BJ (cell line): Measurements from ENCODE around the gene ACADSB. TPM values are rescaled to one million over a fixed set of nuclear protein-coding genes. Genes with fewer than 3 reads are reported as not detected.

Experiments
- CTCF ChIA-PET: fragments of 350-600 bp; formaldehyde crosslinking; extraction: SDS; loops from one replicate; lab custom pipeline; 2021; ENCODE audit warnings: antibody characterized with exemption, inconsistent platforms; lab: Yijun Ruan, JAX
- POLR2A ChIA-PET: fragments of 300-600 bp; sonication (Branson Sonifier 250); formaldehyde crosslinking; extraction: SDS; loops from one replicate; lab custom pipeline; 2021; ENCODE audit warnings: antibody characterized with exemption; lab: Charles Lee
- DNase-seq: peaks from one replicate; pipeline ENCODE4 v3.0.0-alpha.2; 2011; ENCODE audit warnings: low read depth
- H3K27me3 ChIP-seq: 2 replicates; pipeline ENCODE4 v1.6.0; 2011; ENCODE audit warnings: low read length; ENCODE audit not compliant: control insufficient read depth, insufficient read depth
- H3K36me3 ChIP-seq: 2 replicates; pipeline ENCODE4 v1.5.1; 2011; ENCODE audit warnings: low read length; ENCODE audit not compliant: control insufficient read depth, insufficient read depth
- H3K4me3 ChIP-seq: 2 replicates; pipeline ENCODE4 v1.5.1; 2011; ENCODE audit warnings: low read depth, mild to moderate bottlenecking, control low read depth, low read length
- CTCF ChIP-seq: IDR thresholded peaks from 2 replicates; pipeline ENCODE4 v1.5.1; 2011; ENCODE audit warnings: low read depth, mild to moderate bottlenecking, control low read depth, inconsistent platforms, low read length, moderate library complexity; ENCODE audit not compliant: insufficient read depth
- polyA plus RNA-seq: library from polyadenylated mRNA; depleted of rRNA; stranded (reverse); fragments of >200 nt; gene quantifications from 2 replicates; pipeline ENCODE4 v1.2.3, GENCODE V29; 2011

Gene ACADSB
- polyA plus RNA-seq, 1 experiment = 5.2 TPM

GRCh38 chr10:123018531-123018930 is 9.7 kb downstream of the ACADSB start:
- H3K36me3 ChIP-seq = no peaks in the 10 kb centered on the region
- DNase-seq = no peak
- no peaks in the 10 kb centered on the region for H3K27me3 ChIP-seq
- TF ChIP-seq CTCF = no peak
- ChIA-PET CTCF (no interaction called here), POLR2A (no interaction called here)
- H3K4me3 ChIP-seq = no peak overlapping the region

- H3K4me3 ChIP-seq = no peak overlapping the region
- ChIA-PET POLR2A (no interaction called here), CTCF (interaction anchor here (0.7 kb wide), 1 partner anchor 44 kb away, joined by 3 read pairs; no protein-coding TSS in a partner anchor)
- no peak for TF ChIP-seq CTCF
- DNase-seq = no peak
- no peaks in the 10 kb centered on the region for H3K27me3 ChIP-seq
- no peaks in the 10 kb centered on the region for H3K36me3 ChIP-seq
Observed at GRCh38 chr10:123019264-123019663, 10.5 kb downstream of the ACADSB start.

GRCh38 chr10:123019941-123020703 is 11.3 kb downstream of the ACADSB start:
- ChIA-PET CTCF (interaction anchor here (0.7 kb wide), 1 partner anchor 45 kb away, joined by 3 read pairs; no protein-coding TSS in a partner anchor), POLR2A (no interaction called here)
- no peak overlapping the region for H3K4me3 ChIP-seq
- no peaks in the 10 kb centered on the region for H3K27me3 ChIP-seq
- TF ChIP-seq CTCF = no peak
- DNase-seq = no peak
- no peaks in the 10 kb centered on the region for H3K36me3 ChIP-seq

GRCh38 chr10:123021517-123021916 is 12.7 kb downstream of the ACADSB start:
- Histone ChIP-seq H3K36me3 (no peaks in the 10 kb centered on the region), H3K4me3 (no peak overlapping the region), H3K27me3 (no peaks in the 10 kb centered on the region)
- DNase-seq = no peak
- ChIA-PET POLR2A (no interaction called here), CTCF (interaction anchor here (1.0 to 1.6 kb wide), 3 partner anchors 17 to 23 kb away, joined by 3 to 4 read pairs (median 3); no protein-coding TSS in a partner anchor)
- TF ChIP-seq CTCF = peak; percentile 37

- H3K4me3 ChIP-seq = no peak overlapping the region
- DNase-seq = no peak
- POLR2A ChIA-PET = no interaction called here
- CTCF ChIA-PET = interaction anchor here (1.2 kb wide), 1 partner anchor 20 kb away, joined by 3 read pairs; no protein-coding TSS in a partner anchor
- no peaks in the 10 kb centered on the region for H3K27me3 ChIP-seq
- TF ChIP-seq CTCF = no peak
- no peaks in the 10 kb centered on the region for H3K36me3 ChIP-seq
Observed at GRCh38 chr10:123024540-123024939, 15.7 kb downstream of the ACADSB start.
